ENCODE measurements around the gene ABCE1. TPM values are rescaled to one million over a fixed set of nuclear protein-coding genes. Genes with fewer than 3 reads are reported as not detected.
A peak's percentile ranks its signal among the peaks of the same experiment; 100 is the strongest.

ABCE1 gene
- total and polyA plus RNA-seq, 4 donors, result 19.0 to 72.6 (median 44.8) TPM

GRCh38 chr4:145093638-145094037 lies 4.5 kb upstream of the ABCE1 start:
- peaks cover 13 to 41% (median 28%) of the 10 kb centered on the region in 4 donors for H3K36me3 ChIP-seq (ENCODE audit: control insufficient read depth in 4 of 4, insufficient read depth in 4 of 4, low read length in 4 of 4)
- no peak for ATAC-seq (ENCODE audit: insufficient read depth, low FRiP score)
- no peak overlapping the region for H3K27ac ChIP-seq (ENCODE audit: low read depth in 1 of 2, low read length in 1 of 2)
- peaks cover 2 to 8% (median 5%) of the 10 kb centered on the region in 5 donors for H3K4me1 ChIP-seq (ENCODE audit: control insufficient read depth in 5 of 5, insufficient read depth in 5 of 5, low read length in 5 of 5)
- TF ChIP-seq CTCF (IDR thresholded peaks at IDR 0.05; ENCODE audit: control extremely low read depth, extremely low read depth), result no peak
- no peak overlapping the region for H3K4me3 ChIP-seq
- no peak overlapping the region for H3K9ac ChIP-seq (ENCODE audit: insufficient read depth in 1 of 2, low read length in 2 of 2)
- DNase-seq, result no peak
- 96 to 100% methylated on average over 2 of the region's 2 CpGs for WGBS, 2 donors
- no peaks in the 10 kb centered on the region for H3K27me3 ChIP-seq (ENCODE audit: control insufficient read depth in 3 of 3, insufficient read depth in 3 of 3, low read length in 2 of 3)
- H3K9me3 ChIP-seq (ENCODE audit: control insufficient read depth in 4 of 4, insufficient read depth in 3 of 4, low read length in 3 of 4), result peaks cover 0 to 10% (median 3%) of the 10 kb centered on the region in 4 donors

- DNase-seq (no peak), ATAC-seq (ENCODE audit: insufficient read depth, low FRiP score) (no peak)
- Histone ChIP-seq H3K27ac (ENCODE audit: low read depth in 1 of 2, low read length in 1 of 2) (peak overlapping the region; percentile 78 to 98), H3K4me1 (ENCODE audit: control insufficient read depth in 5 of 5, insufficient read depth in 5 of 5, low read length in 5 of 5) (peaks cover 2 to 23% (median 13%) of the 10 kb centered on the region in 5 donors), H3K9me3 (ENCODE audit: control insufficient read depth in 4 of 4, insufficient read depth in 3 of 4, low read length in 3 of 4) (peaks cover 0 to 10% (median 3%) of the 10 kb centered on the region in 4 donors), H3K27me3 (ENCODE audit: control insufficient read depth in 3 of 3, insufficient read depth in 3 of 3, low read length in 2 of 3) (no peaks in the 10 kb centered on the region), H3K4me3 (peak overlapping the region; percentile 87), H3K9ac (ENCODE audit: insufficient read depth in 1 of 2, low read length in 2 of 2) (peak overlapping the region; percentile 93 to 96), H3K36me3 (ENCODE audit: control insufficient read depth in 4 of 4, insufficient read depth in 4 of 4, low read length in 4 of 4) (peaks cover 7 to 32% (median 21%) of the 10 kb centered on the region in 4 donors)
- WGBS, 2 donors, result 9% methylated on average over 10 of the region's 10 CpGs
- no peak for TF ChIP-seq CTCF (IDR thresholded peaks at IDR 0.05; ENCODE audit: control extremely low read depth, extremely low read depth)
These were observed 735 bp upstream of the ABCE1 start for GRCh38 chr4:145097331-145097820.

- peaks cover 2 to 23% (median 13%) of the 10 kb centered on the region in 5 donors for H3K4me1 ChIP-seq (ENCODE audit: control insufficient read depth in 5 of 5, insufficient read depth in 5 of 5, low read length in 5 of 5)
- H3K4me3 ChIP-seq, result peak overlapping the region; percentile 85
- peak overlapping the region; percentile 78 to 98 for H3K27ac ChIP-seq (ENCODE audit: low read depth in 1 of 2, low read length in 1 of 2)
- H3K27me3 ChIP-seq (ENCODE audit: control insufficient read depth in 3 of 3, insufficient read depth in 3 of 3, low read length in 2 of 3), result no peaks in the 10 kb centered on the region
- TF ChIP-seq CTCF (IDR thresholded peaks at IDR 0.05; ENCODE audit: control extremely low read depth, extremely low read depth), result no peak
- peaks cover 1 to 22% (median 15%) of the 10 kb centered on the region in 4 donors for H3K36me3 ChIP-seq (ENCODE audit: control insufficient read depth in 4 of 4, insufficient read depth in 4 of 4, low read length in 4 of 4)
- peak overlapping the region; percentile 93 to 96 for H3K9ac ChIP-seq (ENCODE audit: insufficient read depth in 1 of 2, low read length in 2 of 2)
- H3K9me3 ChIP-seq (ENCODE audit: control insufficient read depth in 4 of 4, insufficient read depth in 3 of 4, low read length in 3 of 4), result peaks cover 0 to 7% (median 3%) of the 10 kb centered on the region in 4 donors
- peak; percentile 50 for ATAC-seq (ENCODE audit: insufficient read depth, low FRiP score)
- peak in 2 of 3 donors; percentile 63 to 68 for DNase-seq
- 0 to 1% methylated on average over 9 of the region's 9 CpGs for WGBS, 2 donors
These were observed 545 bp downstream of the ABCE1 start for GRCh38 chr4:145098675-145099037.

GRCh38 chr4:145099653-145100052 lies 1.5 kb downstream of the ABCE1 start:
- H3K27ac ChIP-seq (ENCODE audit: low read depth in 1 of 2, low read length in 1 of 2), result no peak overlapping the region
- peaks cover 0 to 3% (median 0%) of the 10 kb centered on the region in 4 donors for H3K9me3 ChIP-seq (ENCODE audit: control insufficient read depth in 4 of 4, insufficient read depth in 3 of 4, low read length in 3 of 4)
- no peaks in the 10 kb centered on the region for H3K27me3 ChIP-seq (ENCODE audit: control insufficient read depth in 3 of 3, insufficient read depth in 3 of 3, low read length in 2 of 3)
- DNase-seq (peak in 2 of 3 donors; percentile 5 to 19), ATAC-seq (ENCODE audit: insufficient read depth, low FRiP score) (no peak)
- WGBS, 2 donors, result 18 to 22% methylated on average over 5 of the region's 5 CpGs
- H3K36me3 ChIP-seq (ENCODE audit: control insufficient read depth in 4 of 4, insufficient read depth in 4 of 4, low read length in 4 of 4), result peaks cover 0 to 13% (median 8%) of the 10 kb centered on the region in 4 donors
- TF ChIP-seq CTCF (IDR thresholded peaks at IDR 0.05; ENCODE audit: control extremely low read depth, extremely low read depth), result no peak
- H3K4me3 ChIP-seq, result no peak overlapping the region
- H3K9ac ChIP-seq (ENCODE audit: insufficient read depth in 1 of 2, low read length in 2 of 2), result peak overlapping the region; percentile 93 to 96
- peaks cover 2 to 23% (median 13%) of the 10 kb centered on the region in 5 donors for H3K4me1 ChIP-seq (ENCODE audit: control insufficient read depth in 5 of 5, insufficient read depth in 5 of 5, low read length in 5 of 5)
